ENCODE data around the gene ADAM15. TPM values are rescaled to one million over a fixed set of nuclear protein-coding genes. Genes with fewer than 3 reads are reported as not detected.

The ADAM15 gene
- polyA plus RNA-seq, 1 of the 3 experiments (the other 2 are of a cell fraction): 60.1 TPM

- Histone ChIP-seq H3K4me1 (ENCODE audit: control insufficient read depth in 1 of 2, insufficient read depth in 2 of 2, low read depth in 1 of 2, low read length in 1 of 2) (no peaks in the 10 kb centered on the region), H3K79me2 (ENCODE audit: insufficient read depth) (no peaks in the 10 kb centered on the region), H3K4me2 (no peak overlapping the region), H3K36me3 (replicated peaks in 1 of 2; ENCODE audit: control insufficient read depth in 1 of 2, insufficient read depth in 2 of 2, low read length in 1 of 2) (no peaks in the 10 kb centered on the region), H3F3A (replicated peaks; ENCODE audit: insufficient read depth) (no peaks in the 10 kb centered on the region), H3K27me3 (ENCODE audit: insufficient read depth) (no peaks in the 10 kb centered on the region; the same call in 1 of the 2 replicates), H3K9me2 (no peaks in the 10 kb centered on the region), H3K9me3 (no peaks in the 10 kb centered on the region), H3K9ac (no peak overlapping the region), H3K4me3 (ENCODE audit: low read depth in 2 of 2, low read length in 1 of 2) (no peak overlapping the region), H4K20me1 (ENCODE audit: insufficient read depth) (no peaks in the 10 kb centered on the region), H2AFZ (ENCODE audit: low read depth) (no peak overlapping the region), H3K27ac (ENCODE audit: low read depth in 2 of 2, low read length in 1 of 2) (no peak overlapping the region)
- TF ChIP-seq CTCF (IDR thresholded peaks at IDR 0.05) (no peak), ELF1 (IDR thresholded peaks at IDR 0.05) (no peak), SIN3A (IDR thresholded peaks at IDR 0.05; ENCODE audit: borderline replicate concordance, low read depth, low read length) (no peak), YY1 (IDR thresholded peaks at IDR 0.05; ENCODE audit: low read depth) (no peak), FOXM1 (IDR thresholded peaks at IDR 0.05; ENCODE audit: low read depth) (no peak), EZH2phosphoT487 (IDR thresholded peaks at IDR 0.05; ENCODE audit: borderline replicate concordance, low read depth) (no peak), FOXJ3 (CRISPR knock-in tag; IDR thresholded peaks at IDR 0.05) (no peak), FOSL2 (IDR thresholded peaks at IDR 0.05; ENCODE audit: borderline replicate concordance, low read depth) (no peak), RXRA (IDR thresholded peaks at IDR 0.05; ENCODE audit: borderline replicate concordance, low read depth) (no peak), RCOR1 (IDR thresholded peaks at IDR 0.05; ENCODE audit: low read length) (no peak), RFX5 (IDR thresholded peaks at IDR 0.05; ENCODE audit: low read length) (no peak), GATA2 (CRISPR knock-in tag; IDR thresholded peaks at IDR 0.05) (no peak), ZBTB33 (IDR thresholded peaks at IDR 0.05; ENCODE audit: borderline replicate concordance, low read depth) (no peak), TAF1 (IDR thresholded peaks at IDR 0.05; ENCODE audit: borderline replicate concordance, low read depth, low read length) (no peak), MEF2A (IDR thresholded peaks at IDR 0.05; ENCODE audit: borderline replicate concordance, low read depth) (no peak)
- TF ChIP-seq, protein P1, sequence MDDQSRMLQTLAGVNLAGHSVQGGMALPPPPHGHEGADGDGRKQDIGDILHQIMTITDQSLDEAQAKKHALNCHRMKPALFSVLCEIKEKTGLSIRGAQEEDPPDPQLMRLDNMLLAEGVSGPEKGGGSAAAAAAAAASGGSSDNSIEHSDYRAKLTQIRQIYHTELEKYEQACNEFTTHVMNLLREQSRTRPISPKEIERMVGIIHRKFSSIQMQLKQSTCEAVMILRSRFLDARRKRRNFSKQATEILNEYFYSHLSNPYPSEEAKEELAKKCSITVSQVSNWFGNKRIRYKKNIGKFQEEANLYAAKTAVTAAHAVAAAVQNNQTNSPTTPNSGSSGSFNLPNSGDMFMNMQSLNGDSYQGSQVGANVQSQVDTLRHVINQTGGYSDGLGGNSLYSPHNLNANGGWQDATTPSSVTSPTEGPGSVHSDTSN (IDR thresholded peaks at IDR 0.05): no peak
- DNase-seq: no peak
- ChIA-PET POLR2A (no interaction called here), CTCF (interaction anchor here (0.7 to 7.0 kb wide), 9 partner anchors 11 to 107 kb away, joined by 3 to 30 read pairs (median 3); no protein-coding TSS in a partner anchor)
- 70% methylated on average over 5 of the region's 5 CpGs for WGBS (ENCODE audit: low lambda C conversion rate)
These were observed 57.2 kb downstream of the ADAM15 start for GRCh38 chr1:155108296-155108695.

Measured in SK-N-SH (cell line).